Progenitor cell of endocrine pancreas (in vitro differentiated cells): ENCODE data around the gene STRA6. TPM values are rescaled to one million over a fixed set of nuclear protein-coding genes. Genes with fewer than 3 reads are reported as not detected.

Source experiments
- DNase-seq: peaks from one replicate; pipeline ENCODE4 v3.0.0; 2021; ENCODE audit warnings: low spot score; ENCODE audit not compliant: unreplicated experiment
- H3K27ac Mint-ChIP-seq: 2 replicates; pipeline ENCODE4 v1.8.0; 2021; ENCODE audit warnings: mild to moderate bottlenecking, moderate library complexity, mixed read lengths
- H3K27me3 Mint-ChIP-seq: 2 replicates; pipeline ENCODE4 v1.8.0; 2021; ENCODE audit warnings: mixed read lengths
- H3K36me3 Mint-ChIP-seq: 2 replicates; pipeline ENCODE4 v1.8.0; 2022; ENCODE audit warnings: mixed read lengths; ENCODE audit not compliant: insufficient read depth
- H3K4me1 Mint-ChIP-seq: 2 replicates; pipeline ENCODE4 v1.8.0; 2021; ENCODE audit warnings: low read depth, mixed read lengths
- H3K4me3 Mint-ChIP-seq: 2 replicates; pipeline ENCODE4 v1.8.0; 2021; ENCODE audit warnings: low read depth, mild to moderate bottlenecking, moderate library complexity, mixed read lengths
- H3K9me3 Mint-ChIP-seq: 2 replicates; pipeline ENCODE4 v1.8.0; 2021; ENCODE audit warnings: low read depth, mixed read lengths
- CTCF ChIP-seq: fragments of 200-600 bp; sonication (generic); IDR thresholded peaks from one replicate; pipeline ENCODE4 v1.5.0; 2021; ENCODE audit warnings: antibody characterized with exemption, mild to moderate bottlenecking; ENCODE audit not compliant: unreplicated experiment
- total RNA-seq: library from RNA; stranded (reverse); gene quantifications from 2 replicates; pipeline ENCODE4 v1.2.1, GENCODE V29; 2021

STRA6 gene
- total RNA-seq, 1 donor from 2014 or later, result 17.9 TPM

- TF ChIP-seq CTCF, result no peak
- Mint-ChIP-seq H3K27me3 (peaks cover 46% of the 10 kb centered on the region), H3K4me3 (no peak overlapping the region), H3K9me3 (no peaks in the 10 kb centered on the region), H3K4me1 (peaks cover 24% of the 10 kb centered on the region), H3K36me3 (no peaks in the 10 kb centered on the region), H3K27ac (peak overlapping the region; percentile 77)
- DNase-seq, result no peak
Measured at GRCh38 chr15:74217907-74218885, 15.6 kb upstream of the STRA6 start.

- DNase-seq, result no peak
- H3K27me3 Mint-ChIP-seq, result peaks cover 40% of the 10 kb centered on the region
- H3K4me3 Mint-ChIP-seq, result no peak overlapping the region
- no peaks in the 10 kb centered on the region for H3K9me3 Mint-ChIP-seq
- H3K4me1 Mint-ChIP-seq, result peaks cover 18% of the 10 kb centered on the region
- no peaks in the 10 kb centered on the region for H3K36me3 Mint-ChIP-seq
- TF ChIP-seq CTCF, result no peak
- no peak overlapping the region for H3K27ac Mint-ChIP-seq
Measured at GRCh38 chr15:74216949-74217348, 14.4 kb upstream of the STRA6 start.

GRCh38 chr15:74215958-74216357 lies 13.4 kb upstream of the STRA6 start:
- Mint-ChIP-seq H3K4me1 (peaks cover 20% of the 10 kb centered on the region), H3K27me3 (peaks cover 30% of the 10 kb centered on the region), H3K36me3 (no peaks in the 10 kb centered on the region), H3K9me3 (no peaks in the 10 kb centered on the region), H3K27ac (no peak overlapping the region), H3K4me3 (no peak overlapping the region)
- DNase-seq, result no peak
- no peak for TF ChIP-seq CTCF

GRCh38 chr15:74214324-74215021 lies 11.9 kb upstream of the STRA6 start:
- H3K36me3 Mint-ChIP-seq, result no peaks in the 10 kb centered on the region
- H3K4me1 Mint-ChIP-seq, result peaks cover 26% of the 10 kb centered on the region
- peaks cover 16% of the 10 kb centered on the region for H3K27me3 Mint-ChIP-seq
- no peak overlapping the region for H3K27ac Mint-ChIP-seq
- no peak overlapping the region for H3K4me3 Mint-ChIP-seq
- H3K9me3 Mint-ChIP-seq, result no peaks in the 10 kb centered on the region
- TF ChIP-seq CTCF, result no peak
- DNase-seq, result no peak

- Mint-ChIP-seq H3K36me3 (no peaks in the 10 kb centered on the region), H3K27ac (no peak overlapping the region), H3K4me3 (no peak overlapping the region), H3K4me1 (peaks cover 32% of the 10 kb centered on the region), H3K27me3 (peaks cover 11% of the 10 kb centered on the region), H3K9me3 (no peaks in the 10 kb centered on the region)
- TF ChIP-seq CTCF, result no peak
- no peak for DNase-seq
Measured at GRCh38 chr15:74213858-74214284, 11.3 kb upstream of the STRA6 start.
